NCI-H748 treated with DMSO at 0.1 percent for 48 hours (cell line): ENCODE data around the gene TLCD4.

ENCODE experiments used
- DNase-seq: peaks from one replicate; lab custom pipeline; 2025; lab: John Stamatoyannopoulos, UW

TLCD4 gene

DNA sequence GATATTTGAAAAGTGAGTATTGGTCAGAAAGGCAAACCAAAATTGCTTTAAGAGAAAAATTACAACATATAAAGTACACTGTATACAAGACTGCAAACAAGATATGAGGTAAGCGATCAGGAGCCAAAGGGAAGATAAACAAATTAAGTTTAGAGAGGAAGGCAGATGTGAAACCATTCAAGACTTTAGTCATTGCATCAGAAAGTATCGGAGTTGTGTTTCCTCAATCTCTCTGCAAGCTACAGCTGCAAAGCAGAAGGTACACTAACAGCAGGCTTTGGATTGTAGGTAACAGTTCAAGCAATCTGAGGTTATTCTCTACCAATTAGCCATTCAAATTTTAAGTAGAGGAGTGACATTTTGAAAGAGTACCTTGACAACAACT lies 21.3 kb upstream of the TLCD4 start:
- DNase-seq = no peak

DNA sequence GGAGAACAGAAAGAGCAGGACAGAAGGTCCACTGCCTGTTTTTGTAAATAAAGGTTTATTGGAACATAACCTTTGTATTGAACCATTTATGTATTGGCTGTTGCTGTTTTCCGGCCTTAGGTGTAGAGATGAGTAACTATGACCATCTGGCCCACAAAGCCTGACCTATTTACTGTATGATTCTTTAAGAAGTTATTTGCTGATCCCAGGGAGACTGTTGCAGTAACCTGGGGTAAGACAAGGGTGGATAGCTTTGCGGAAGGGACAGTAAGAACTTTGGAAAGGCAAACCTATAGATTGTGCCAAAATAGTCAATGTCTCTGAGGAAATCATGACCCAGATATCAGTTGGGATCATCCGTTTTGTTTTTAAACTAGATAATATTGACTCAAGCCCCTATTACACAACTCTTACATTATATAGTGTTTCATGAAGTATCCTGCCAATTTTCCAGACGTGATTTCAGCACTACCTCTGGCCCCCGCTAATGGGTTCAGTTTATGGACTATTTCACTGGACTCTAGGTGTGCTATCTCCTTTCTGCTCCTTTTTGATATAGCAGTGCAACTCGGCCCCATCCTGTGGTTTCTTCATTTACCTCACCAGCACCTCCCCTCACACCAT lies 20.8 kb upstream of the TLCD4 start:
- DNase-seq = no peak

DNA sequence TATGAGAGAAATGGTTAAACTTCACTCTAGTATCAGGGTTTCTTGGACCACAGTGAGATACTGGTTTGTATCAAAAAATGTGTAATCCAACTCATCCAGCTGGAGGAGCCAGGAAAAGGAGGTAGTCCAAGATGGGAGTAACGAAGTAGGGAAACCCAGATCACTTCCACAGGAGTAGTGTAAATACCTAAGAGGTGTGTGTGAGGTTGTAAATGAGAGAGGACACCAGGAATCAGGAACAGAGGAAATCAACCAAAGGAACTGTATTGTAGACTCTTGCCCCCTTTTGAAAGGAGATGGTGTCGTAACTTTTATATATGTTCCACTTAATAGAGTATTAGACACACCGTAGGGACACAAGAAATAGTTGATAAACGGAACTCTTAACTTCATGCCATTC lies 19.7 kb upstream of the TLCD4 start:
- DNase-seq = no peak

DNA sequence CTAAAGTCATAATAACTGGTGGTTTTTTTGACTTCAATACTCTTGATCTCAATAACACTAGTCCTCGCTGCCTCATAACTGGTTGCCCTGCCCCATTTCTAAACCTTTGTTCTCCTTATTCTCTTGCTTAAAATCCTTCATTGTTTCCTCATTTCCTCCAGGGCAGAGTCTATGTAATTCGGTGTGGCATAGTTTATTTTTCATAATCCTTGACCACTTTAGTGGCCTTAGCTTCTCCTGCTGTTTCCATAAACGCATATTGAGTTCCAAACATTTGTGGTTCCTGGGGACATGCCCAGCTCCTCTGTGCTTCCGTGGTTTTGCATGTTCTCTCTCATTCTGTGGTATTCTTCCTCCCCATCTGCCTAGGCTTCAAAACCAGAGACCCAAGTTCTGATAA lies 19.0 kb upstream of the TLCD4 start:
- DNase-seq = no peak

DNA sequence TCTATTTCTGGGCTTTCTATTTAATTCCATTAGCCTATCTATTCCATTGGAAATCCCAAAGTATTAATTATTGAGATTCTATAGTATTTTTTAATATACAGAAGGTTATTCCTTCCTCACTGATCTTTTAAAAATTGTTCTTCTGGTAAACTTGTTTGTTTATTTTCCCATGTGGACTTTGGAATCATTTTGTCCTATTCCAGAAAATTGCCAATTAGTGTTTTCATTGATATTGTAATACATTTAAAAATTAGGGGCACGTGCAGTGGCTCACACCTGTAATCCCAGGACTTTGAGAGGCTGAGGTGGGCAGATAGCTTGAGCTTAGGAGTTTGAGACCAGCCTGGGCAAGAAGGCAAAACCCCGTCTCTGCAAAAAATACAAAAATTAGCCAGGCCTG lies 8.4 kb upstream of the TLCD4 start:
- DNase-seq = no peak

DNA sequence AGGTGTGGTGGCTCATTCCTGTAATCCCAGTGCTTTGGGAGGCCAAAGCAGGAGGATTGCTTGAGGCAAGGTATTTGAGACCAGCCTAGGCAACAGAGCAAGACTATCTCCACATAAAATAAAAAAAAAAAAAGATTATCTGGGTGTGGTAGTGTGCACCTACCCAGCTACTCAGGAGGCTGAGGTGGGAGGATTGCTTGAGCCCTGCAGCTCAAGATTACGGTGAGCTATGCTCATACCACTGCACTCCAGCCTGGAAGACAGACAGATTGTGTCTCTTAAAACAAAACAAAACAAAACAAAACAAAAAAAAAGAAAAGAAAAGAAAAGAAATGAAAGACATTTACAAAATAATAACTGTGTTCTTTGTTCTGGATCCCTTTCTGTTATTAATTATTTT lies 6.1 kb upstream of the TLCD4 start:
- no peak for DNase-seq

DNA sequence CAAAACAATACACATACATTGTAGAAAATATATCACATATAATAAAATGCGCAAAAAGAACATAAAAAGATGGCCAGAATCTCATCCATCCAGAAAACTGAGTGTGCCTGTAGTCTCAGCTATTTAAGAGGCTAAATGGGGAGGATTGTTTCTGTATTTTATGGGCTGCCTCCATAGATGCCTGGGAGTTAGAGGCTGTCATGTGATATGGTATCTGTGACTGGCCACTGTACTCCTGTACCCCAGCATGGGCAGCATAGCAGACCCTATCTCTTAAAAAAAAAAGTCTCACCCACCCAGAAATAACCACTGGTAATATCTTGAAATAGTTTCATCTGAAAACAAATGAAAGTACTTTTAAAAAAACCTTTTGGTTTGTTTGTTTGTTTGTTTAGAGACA lies 3.5 kb upstream of the TLCD4 start:
- no peak for DNase-seq

DNA sequence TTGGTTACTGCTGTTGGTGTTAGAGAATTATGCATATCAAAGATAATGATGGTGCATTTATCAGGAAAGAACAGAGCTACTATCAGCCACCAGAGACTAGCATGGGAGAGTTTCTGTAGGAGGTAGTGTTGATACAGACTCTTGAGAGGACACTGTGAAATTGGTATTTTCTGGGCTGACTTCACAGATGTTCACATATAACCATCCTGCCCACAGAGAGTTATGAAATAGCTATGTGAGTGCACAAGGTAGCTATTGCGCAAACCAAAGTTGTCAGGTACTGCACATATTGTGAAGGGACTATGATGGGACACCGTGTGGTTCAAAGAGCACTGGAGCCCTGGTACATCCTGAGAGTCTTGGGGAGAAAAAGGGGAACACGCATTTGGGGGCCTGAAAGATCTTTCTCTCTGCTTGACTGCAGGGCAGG lies 1.4 kb upstream of the TLCD4 start:
- no peak for DNase-seq

DNA sequence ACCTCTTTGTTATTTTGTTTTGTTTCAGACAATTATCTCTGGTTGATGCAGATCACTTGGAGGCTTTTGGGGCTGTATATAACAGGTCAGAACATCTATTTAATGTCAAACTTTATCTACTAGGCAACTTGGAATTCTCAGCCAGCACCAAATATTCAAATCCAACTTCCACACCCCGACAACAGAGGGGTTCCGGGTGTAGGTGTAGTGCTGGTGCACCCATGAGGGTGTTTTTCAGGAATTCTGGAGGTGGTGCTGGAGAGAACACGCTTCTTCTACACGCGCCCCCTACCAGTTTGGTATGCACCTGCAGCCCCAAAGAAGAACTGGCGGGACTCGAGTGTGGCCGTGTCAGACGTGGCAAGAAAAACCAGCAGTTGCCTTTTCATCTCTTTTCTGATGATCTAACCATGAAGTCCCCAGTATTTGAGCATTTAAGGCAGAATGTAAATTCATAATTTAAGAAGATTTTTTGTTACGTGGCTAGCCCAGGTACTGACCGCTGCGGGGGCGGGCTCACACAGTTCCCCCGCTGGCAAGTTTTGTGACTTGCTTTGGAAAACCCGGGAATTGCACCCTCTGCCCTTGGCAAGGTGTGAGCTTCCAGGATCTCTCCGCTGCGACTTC lies 462 bp upstream of the TLCD4 start:
- DNase-seq = peak; percentile 47

DNA sequence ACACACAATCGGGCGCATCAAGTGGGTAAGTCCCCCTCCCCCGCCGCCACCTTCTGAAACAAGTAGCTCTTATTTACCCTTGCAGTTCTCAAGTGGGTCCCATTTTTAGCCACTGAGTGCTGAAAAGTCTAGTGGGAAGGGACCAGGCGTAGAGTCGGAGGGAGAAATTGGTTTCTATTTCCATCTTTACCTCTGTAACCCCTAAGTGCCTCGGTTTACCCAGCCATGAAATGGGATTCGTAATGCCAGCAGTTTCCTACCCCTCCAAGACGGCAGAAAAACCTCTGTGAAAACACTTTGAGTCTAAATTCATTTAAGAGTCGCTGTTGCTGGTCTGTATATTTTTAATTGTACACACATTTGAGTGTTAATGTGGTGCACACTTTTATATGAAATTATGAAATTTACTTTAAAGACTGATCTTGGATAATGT lies 928 bp downstream of the TLCD4 start:
- DNase-seq = no peak

DNA sequence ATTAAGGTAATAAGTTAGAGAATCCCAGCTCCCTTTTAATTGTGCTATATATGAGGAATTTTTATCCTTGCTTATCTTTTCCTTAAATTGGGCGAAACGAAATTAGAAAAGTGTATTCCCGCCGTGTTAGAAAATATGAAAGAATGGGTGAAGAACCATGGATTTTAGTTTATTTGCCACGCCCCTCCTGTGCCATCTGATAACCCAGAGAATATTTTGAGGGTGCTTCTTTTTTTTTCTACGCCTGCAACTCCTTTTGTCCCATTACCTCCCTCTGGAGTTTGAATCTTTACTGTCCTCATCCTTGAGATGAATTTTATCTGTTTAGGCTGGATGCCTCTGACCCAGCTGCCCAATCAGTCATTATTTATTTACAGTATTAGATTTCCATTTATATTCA lies 1.6 kb downstream of the TLCD4 start:
- DNase-seq = no peak

DNA sequence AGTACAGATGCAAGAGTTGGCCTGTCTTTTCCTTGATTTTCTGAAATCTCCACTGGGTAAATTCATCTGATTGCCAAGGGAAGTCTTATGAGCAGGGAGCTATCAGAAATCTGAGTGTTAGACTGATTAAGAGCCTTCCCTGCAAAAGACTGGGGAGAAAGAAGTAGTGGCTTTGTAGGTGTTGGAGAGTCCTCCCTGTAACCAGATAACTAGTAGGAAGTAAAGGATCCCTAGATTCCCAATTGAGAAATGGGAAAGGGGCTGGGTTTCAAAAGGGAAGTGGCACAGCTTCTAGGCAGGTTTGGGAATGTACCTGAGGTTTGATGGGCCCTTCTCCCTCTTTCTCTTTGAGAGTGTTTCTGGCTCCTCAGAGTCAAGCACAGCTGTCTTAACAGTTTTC lies 2.1 kb downstream of the TLCD4 start:
- DNase-seq = no peak

DNA sequence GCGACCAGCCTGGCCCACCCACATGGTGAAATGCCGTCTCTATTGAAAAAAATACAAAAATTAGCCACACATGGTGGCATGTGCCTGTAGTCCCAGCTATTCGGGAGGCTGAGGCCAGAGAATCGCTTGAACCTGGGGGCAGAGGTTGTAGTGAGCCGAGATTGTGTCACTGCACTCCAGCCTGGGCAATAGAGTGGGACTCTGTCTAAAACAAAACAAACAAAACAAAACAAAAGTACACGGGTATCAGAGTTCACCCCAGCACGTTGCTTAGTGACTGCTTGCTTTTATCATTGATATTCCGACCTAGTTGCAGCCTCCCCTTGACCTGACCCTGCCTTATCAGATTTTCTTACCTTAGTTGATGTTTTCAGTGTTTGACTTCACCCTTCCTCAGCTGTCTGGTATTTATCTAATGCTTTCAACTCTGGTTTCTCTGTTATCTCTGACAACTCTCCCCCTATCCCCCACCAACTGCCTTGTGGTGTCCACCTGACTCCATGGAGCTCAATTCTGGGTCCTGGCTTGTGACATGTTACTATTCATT lies 5.1 kb downstream of the TLCD4 start:
- no peak for DNase-seq

DNA sequence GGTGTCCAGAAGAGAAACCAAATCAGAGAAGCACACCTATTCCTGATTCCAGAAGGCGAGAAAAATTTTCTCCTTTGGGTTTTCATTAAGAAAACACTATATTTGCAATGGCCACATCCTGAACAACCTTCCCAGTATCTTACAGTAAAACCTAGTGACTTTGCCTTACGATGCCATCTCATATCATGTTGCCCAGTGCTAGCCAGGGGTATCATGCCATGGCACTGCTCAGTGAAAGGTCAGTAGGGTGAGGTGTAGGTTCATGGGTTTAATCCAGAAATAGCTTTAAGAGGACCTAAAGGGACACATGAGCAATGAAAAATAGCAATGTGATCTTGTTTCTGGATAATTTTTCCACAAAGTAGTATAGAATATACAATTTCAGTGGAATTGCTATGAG lies 7.2 kb downstream of the TLCD4 start:
- DNase-seq = no peak

DNA sequence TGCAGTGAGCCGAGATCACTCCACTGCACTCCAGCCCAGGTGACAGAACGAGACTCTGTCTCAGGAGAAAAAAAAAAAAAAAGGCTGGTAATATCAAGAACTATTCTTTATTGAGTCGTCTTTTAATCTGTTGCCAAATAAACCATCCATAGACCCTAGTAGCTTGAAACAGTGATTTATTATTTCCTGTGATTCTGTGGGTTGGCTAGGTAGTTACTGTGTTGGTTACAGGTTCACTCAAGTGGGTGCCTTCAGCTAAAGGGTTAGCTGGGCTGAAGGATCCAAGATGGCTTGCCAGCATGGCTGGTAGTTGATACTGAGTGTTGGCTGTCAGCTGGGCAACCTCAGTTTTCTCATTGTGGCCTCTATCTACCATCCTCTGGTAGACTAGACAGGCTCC lies 9.2 kb downstream of the TLCD4 start:
- no peak for DNase-seq

DNA sequence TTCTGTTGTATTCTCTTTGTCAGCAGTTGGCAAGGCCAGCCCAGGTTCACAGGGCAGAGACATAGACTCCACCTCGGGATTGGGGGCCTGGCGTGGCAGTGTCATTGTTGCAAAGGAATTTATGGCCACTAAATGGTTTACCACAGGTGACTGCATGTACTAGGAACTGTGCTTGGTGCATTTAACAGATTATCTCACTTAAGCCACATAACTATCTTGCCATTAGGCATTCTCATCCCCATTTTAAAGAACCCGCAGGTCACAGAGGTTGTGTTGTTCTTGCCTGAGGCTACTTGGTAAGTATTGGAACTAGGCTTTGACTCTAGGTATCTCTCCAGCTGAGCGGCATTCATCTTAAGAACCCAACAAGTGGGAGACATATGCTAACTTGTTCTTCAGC lies 9.7 kb downstream of the TLCD4 start:
- no peak for DNase-seq

DNA sequence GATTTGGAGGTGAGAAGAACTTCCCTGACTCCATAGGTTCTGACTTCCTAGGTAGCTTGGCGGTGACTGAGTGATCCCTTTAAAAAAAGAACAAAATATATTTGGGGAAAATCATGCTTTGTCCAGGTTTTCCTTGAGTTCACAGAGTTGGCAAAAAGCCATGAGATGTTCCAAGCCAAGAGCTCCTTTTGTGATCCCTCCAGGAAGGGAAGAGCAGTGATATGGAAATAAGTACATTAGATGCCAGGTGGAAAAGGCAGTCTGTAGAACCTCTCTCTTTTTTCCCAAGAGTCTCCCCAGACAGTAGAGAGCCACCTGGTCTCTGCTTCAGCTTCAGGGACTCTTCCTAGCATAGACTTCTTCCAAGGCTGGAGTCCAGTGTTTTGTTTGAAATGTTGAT lies 10.2 kb downstream of the TLCD4 start:
- no peak for DNase-seq

DNA sequence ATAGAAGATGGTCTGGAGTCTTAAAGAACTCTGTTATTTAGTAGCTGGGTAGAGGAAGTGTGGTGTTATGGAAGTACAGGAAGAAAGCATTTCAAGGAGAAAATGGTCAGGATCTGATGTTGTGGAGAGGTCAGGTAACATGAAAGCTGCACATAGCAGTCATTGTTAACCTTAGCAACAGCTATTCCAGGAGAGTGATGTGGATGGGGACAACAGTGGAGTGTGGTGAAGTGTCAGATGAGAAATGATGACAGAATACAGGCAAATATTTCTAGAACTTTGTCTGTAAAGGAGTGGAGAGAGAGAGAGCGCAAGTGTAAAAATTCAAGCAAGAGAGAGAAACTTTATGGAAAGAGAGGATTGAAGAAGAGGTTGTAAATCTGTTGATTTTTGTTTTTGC lies 15.6 kb downstream of the TLCD4 start:
- no peak for DNase-seq

DNA sequence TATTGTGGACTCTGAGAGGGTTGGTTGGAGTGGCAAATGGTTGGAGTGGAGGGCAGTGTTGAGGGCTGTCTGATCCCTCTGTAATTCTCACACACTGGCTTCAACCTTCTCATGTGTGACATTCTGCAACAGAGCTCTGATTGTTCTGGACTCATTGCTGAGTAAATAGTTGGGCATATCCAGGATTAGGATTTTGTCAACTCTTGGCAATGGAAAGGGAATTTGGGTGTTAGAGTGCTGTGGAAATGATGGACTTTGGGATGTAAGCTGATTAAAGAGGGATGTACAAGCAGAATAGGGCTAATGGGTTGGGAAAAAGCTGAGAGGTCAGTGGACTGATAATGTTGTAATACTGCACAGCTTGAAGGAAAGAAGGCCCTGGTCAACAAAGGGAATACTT lies 16.5 kb downstream of the TLCD4 start:
- DNase-seq = no peak

DNA sequence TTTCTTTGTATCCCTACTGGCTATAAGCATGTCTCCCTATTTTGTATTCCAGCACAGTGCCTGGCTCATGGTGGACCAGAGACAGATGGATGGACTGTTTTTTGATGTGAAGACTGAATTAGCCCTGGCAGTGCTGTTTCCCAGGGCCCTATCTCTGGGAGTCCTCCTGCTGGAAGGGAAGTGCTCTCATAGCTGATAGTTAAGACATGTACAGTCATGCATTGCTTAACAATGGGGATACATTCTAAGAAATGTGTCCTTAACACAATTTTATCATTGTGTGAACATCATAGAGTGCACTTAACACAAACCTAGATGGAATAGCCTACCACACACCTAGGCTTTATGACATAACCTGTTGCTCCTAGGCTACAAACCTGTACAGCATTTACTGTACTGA lies 21.1 kb downstream of the TLCD4 start:
- no peak for DNase-seq

DNA sequence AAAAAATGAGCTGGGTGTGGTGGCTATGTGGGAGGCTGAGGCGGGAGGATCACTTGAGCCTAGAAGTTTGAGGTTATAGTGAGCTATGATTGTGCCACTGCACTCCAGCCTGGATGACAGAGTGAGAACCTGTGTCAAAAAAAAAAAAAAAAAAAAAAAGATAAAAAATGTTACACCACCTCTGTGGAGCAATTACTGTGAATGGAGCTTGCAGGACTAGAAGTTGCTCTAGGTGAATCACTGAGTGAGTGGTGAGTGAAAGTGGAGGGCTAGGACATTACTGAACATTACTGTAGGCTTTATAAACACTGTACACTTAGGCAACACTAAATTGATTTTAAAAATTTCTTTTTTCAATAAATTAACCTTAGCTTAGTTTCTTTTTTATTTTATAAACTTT lies 21.9 kb downstream of the TLCD4 start:
- DNase-seq = no peak

DNA sequence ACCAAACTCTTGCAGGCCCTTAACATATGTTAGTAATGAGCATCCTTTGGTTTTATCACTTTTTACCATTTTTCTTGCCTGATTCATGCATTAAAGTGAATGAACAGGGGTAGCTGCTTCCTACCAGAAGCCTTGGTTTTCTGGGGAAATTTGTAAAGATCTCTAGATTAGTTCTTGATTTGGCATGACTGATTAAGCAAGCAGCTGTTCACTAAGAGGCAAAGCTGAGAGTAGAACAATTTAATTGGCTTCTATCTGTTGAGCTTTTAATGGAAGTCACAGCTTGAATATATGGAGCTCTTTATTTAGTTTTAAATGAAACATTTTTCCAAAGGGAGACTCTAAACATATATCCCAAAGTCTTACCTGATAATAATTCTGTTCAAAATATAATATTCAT lies 23.6 kb downstream of the TLCD4 start:
- DNase-seq = no peak

DNA sequence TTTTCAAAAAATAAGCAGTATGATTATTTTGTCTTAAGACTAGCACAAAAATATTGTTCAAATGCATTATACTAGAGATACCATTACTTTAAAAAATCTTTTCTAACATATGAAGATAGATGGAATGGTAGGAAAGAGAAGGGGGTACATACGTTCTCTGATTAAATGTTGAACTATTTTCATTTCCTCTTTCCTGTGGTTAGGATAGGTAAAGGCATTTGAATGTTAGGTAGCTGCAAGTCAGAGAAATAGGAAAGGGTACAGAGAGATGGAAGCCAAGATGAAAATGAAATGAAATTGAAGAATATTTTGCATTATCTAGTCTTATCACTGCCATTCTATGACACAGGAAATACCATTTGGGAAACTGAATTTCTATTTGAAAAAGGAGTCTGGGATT lies 28.3 kb downstream of the TLCD4 start:
- DNase-seq = no peak

DNA sequence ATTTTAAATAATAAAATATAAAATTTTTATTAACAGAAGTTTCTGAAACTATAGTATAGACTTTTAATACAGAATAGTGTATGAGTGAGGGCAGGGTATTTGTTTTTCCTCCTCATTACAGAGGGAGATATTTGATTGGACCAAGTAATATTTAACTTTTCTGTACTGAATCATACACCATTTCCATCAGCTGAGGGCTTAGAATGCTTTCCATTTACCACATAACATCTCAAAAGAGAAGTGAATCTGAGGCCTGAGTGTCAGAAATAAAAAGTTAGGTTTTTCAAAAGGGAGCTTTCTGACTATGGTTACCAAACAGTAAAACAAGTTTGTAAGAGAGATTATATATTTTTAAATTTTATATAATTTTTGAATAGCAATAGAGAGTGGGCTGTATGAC lies 29.5 kb downstream of the TLCD4 start:
- no peak for DNase-seq
